ENCODE results near the gene EDDM3A. TPM values are rescaled to one million over a fixed set of nuclear protein-coding genes. Genes with fewer than 3 reads are reported as not detected.

Gene EDDM3A
- total and polyA plus RNA-seq, 2 experiments from 2014 or later, result not detected

DNA sequence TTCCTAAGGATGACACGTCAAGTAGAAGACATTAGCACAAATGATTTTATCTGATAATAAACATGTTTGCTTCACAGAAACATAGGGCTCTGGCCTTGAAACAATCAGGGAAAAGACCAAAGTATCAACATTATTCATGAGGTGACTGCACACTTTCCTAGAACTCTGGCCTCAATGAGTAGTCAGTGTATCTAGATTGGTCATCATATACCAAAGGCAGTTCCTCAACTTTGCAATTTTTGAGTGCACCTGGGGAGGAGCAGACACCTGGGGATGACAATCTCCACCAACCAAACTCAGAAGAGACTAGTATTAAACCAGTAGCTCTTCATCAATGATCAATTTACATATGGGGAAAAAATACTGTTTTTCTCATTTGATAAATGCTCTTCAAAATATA lies 4.5 kb downstream of the EDDM3A start:
- Histone ChIP-seq H3K4me3 (no peak overlapping the region), H4K20me1 (ENCODE audit: insufficient read depth, poor library complexity, severe bottlenecking) (no peaks in the 10 kb centered on the region), H3K79me2 (no peaks in the 10 kb centered on the region), H3K9me3 (ENCODE audit: low read depth) (no peaks in the 10 kb centered on the region), H3K27me3 (no peaks in the 10 kb centered on the region), H3K4me1 (ENCODE audit: insufficient read depth) (no peaks in the 10 kb centered on the region), H3K36me3 (replicated peaks; ENCODE audit: insufficient read depth, low read depth) (no peaks in the 10 kb centered on the region), H2AFZ (no peak overlapping the region), H3K4me2 (no peak overlapping the region), H3K9me2 (replicated peaks; ENCODE audit: insufficient read depth) (no peaks in the 10 kb centered on the region), H3K27ac (no peak overlapping the region)
- TF ChIP-seq EZH2phosphoT487 (IDR thresholded peaks at IDR 0.05; ENCODE audit: low read depth, severe bottlenecking, unreplicated experiment), result no peak
- TF ChIP-seq EZH2 (IDR thresholded peaks at IDR 0.05; ENCODE audit: borderline replicate concordance), result no peak
- TF ChIP-seq, protein P1, sequence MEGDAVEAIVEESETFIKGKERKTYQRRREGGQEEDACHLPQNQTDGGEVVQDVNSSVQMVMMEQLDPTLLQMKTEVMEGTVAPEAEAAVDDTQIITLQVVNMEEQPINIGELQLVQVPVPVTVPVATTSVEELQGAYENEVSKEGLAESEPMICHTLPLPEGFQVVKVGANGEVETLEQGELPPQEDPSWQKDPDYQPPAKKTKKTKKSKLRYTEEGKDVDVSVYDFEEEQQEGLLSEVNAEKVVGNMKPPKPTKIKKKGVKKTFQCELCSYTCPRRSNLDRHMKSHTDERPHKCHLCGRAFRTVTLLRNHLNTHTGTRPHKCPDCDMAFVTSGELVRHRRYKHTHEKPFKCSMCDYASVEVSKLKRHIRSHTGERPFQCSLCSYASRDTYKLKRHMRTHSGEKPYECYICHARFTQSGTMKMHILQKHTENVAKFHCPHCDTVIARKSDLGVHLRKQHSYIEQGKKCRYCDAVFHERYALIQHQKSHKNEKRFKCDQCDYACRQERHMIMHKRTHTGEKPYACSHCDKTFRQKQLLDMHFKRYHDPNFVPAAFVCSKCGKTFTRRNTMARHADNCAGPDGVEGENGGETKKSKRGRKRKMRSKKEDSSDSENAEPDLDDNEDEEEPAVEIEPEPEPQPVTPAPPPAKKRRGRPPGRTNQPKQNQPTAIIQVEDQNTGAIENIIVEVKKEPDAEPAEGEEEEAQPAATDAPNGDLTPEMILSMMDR (IDR thresholded peaks at IDR 0.05; ENCODE audit: poor library complexity), result no peak
- peak; percentile 10 for DNase-seq (ENCODE audit: low spot score)
- 67% methylated on average over 1 of the region's 1 CpG for WGBS (ENCODE audit: low lambda C conversion rate, missing lambda C conversion rate)

DNA sequence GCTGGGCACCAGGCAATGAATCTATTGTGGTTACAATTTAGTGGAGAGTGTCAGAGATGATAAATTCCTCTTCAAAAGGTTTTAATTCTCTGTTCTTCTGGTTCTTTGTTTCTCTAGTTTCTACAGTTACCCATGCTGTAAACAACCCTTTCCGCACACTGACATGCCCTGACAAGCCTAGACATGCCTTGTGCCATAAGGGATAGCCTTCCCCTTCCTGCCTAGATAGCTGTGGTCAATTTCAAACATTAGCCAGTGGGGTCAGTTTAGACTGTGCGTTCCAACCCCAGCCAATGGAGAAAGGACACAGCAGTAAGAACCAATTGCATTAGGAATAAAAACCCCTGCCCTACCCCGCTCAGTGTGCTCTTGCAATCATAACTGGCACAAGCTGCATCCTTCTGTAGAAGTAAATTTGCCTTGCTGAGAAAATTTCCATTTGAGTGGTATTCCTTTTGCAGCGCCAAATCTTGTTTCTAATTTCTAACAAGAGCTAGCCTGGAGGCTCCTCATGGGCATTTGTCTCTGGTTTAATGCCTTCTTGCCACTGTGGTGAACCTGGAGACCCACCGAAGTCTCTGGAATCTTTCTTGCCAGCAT lies 6.4 kb downstream of the EDDM3A start:
- Histone ChIP-seq H3K27me3 (no peaks in the 10 kb centered on the region), H3K36me3 (replicated peaks; ENCODE audit: insufficient read depth, low read depth) (no peaks in the 10 kb centered on the region), H4K20me1 (ENCODE audit: insufficient read depth, poor library complexity, severe bottlenecking) (no peaks in the 10 kb centered on the region), H2AFZ (no peak overlapping the region), H3K9me3 (ENCODE audit: low read depth) (no peaks in the 10 kb centered on the region), H3K4me2 (no peak overlapping the region), H3K79me2 (no peaks in the 10 kb centered on the region), H3K27ac (peak overlapping the region; percentile 15), H3K9me2 (replicated peaks; ENCODE audit: insufficient read depth) (no peaks in the 10 kb centered on the region), H3K4me3 (no peak overlapping the region), H3K4me1 (ENCODE audit: insufficient read depth) (no peaks in the 10 kb centered on the region)
- TF ChIP-seq EZH2 (IDR thresholded peaks at IDR 0.05; ENCODE audit: borderline replicate concordance) (no peak), EZH2phosphoT487 (IDR thresholded peaks at IDR 0.05; ENCODE audit: low read depth, severe bottlenecking, unreplicated experiment) (no peak)
- TF ChIP-seq, protein P1 (IDR thresholded peaks at IDR 0.05; ENCODE audit: poor library complexity), result no peak
- no peak for DNase-seq (ENCODE audit: low spot score)
- WGBS (ENCODE audit: low lambda C conversion rate, missing lambda C conversion rate), result 83% methylated on average over 5 of the region's 5 CpGs

DNA sequence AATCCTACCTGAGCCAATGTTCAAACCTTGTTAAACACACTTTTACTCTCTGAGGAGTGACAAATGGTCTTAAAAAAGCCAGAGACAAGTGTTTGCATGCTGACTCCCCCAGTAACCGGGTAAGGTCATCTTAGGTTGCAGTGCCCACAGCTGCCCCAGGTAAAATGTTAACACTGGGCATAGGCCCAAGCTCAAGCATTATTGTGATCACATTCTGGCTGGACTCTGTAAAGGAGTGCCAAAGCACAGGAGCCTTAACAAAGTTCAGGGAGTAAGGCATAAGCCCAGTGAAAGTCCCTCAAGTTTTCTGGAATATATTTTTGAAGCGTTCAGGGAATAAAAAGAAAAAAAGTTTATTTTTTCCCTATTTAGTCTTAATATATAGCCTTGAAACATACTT lies 8.6 kb downstream of the EDDM3A start:
- no peaks in the 10 kb centered on the region for H3K36me3 ChIP-seq (replicated peaks; ENCODE audit: insufficient read depth, low read depth)
- no peak overlapping the region for H2AFZ ChIP-seq
- H3K4me1 ChIP-seq (ENCODE audit: insufficient read depth), result no peaks in the 10 kb centered on the region
- H3K4me2 ChIP-seq, result no peak overlapping the region
- no peaks in the 10 kb centered on the region for H4K20me1 ChIP-seq (ENCODE audit: insufficient read depth, poor library complexity, severe bottlenecking)
- no peaks in the 10 kb centered on the region for H3K9me3 ChIP-seq (ENCODE audit: low read depth)
- no peak for TF ChIP-seq EZH2phosphoT487 (IDR thresholded peaks at IDR 0.05; ENCODE audit: low read depth, severe bottlenecking, unreplicated experiment)
- TF ChIP-seq, protein P1 (IDR thresholded peaks at IDR 0.05; ENCODE audit: poor library complexity), result no peak
- no peak for TF ChIP-seq EZH2 (IDR thresholded peaks at IDR 0.05; ENCODE audit: borderline replicate concordance)
- 98% methylated on average over 2 of the region's 2 CpGs for WGBS (ENCODE audit: low lambda C conversion rate, missing lambda C conversion rate)
- no peak for DNase-seq (ENCODE audit: low spot score)
- no peaks in the 10 kb centered on the region for H3K27me3 ChIP-seq
- H3K4me3 ChIP-seq, result no peak overlapping the region
- H3K9me2 ChIP-seq (replicated peaks; ENCODE audit: insufficient read depth), result no peaks in the 10 kb centered on the region
- H3K79me2 ChIP-seq, result no peaks in the 10 kb centered on the region
- no peak overlapping the region for H3K27ac ChIP-seq

All from hepatocyte (in vitro differentiated cells).